Endothelial cell (in vitro differentiated cells): ENCODE measurements around the gene SPATS2. TPM values are rescaled to one million over a fixed set of nuclear protein-coding genes. Genes with fewer than 3 reads are reported as not detected.
"Not testable (repeated sequence)": the region's sequence is repeated elsewhere in the genome, so short reads cannot be mapped to it uniquely, and the experiment has no call there.

ENCODE experiments used
- DNase-seq: peaks from one replicate; pipeline ENCODE4 v3.0.0; 2021; ENCODE audit warnings: low spot score
- H3K27ac Mint-ChIP-seq: one replicate; pipeline ENCODE4 v1.8.0; 2021; ENCODE audit warnings: mixed read lengths, inconsistent platforms; ENCODE audit not compliant: unreplicated experiment
- H3K27me3 Mint-ChIP-seq: one replicate; pipeline ENCODE4 v1.8.0; 2021; ENCODE audit warnings: mild to moderate bottlenecking, moderate library complexity, mixed read lengths, inconsistent platforms; ENCODE audit not compliant: unreplicated experiment
- H3K36me3 Mint-ChIP-seq: one replicate; pipeline ENCODE4 v1.8.0; 2021; ENCODE audit warnings: mild to moderate bottlenecking, low read depth, mixed read lengths, inconsistent platforms; ENCODE audit not compliant: unreplicated experiment
- H3K4me1 Mint-ChIP-seq: one replicate; pipeline ENCODE4 v1.8.0; 2021; ENCODE audit warnings: mild to moderate bottlenecking, mixed read lengths, inconsistent platforms; ENCODE audit not compliant: unreplicated experiment
- H3K4me3 Mint-ChIP-seq: one replicate; pipeline ENCODE4 v1.8.0; 2021; ENCODE audit warnings: mild to moderate bottlenecking, mixed read lengths, inconsistent platforms; ENCODE audit not compliant: unreplicated experiment
- H3K9me3 Mint-ChIP-seq: one replicate; pipeline ENCODE4 v1.8.0; 2021; ENCODE audit warnings: mixed read lengths, inconsistent platforms; ENCODE audit not compliant: unreplicated experiment
- CTCF ChIP-seq: fragments of 200-600 bp; sonication (generic); IDR thresholded peaks from one replicate; pipeline ENCODE4 v1.5.0; 2021; ENCODE audit warnings: antibody characterized with exemption; ENCODE audit not compliant: unreplicated experiment
- total RNA-seq: library from RNA; stranded (reverse); fragmentation: NEBNext Ultra II Directional; extraction: Animal tissue kit (Norgen Biotek cat#: 25700); gene quantifications from one replicate; pipeline ENCODE4 v1.2.1, GENCODE V29; 2021; ENCODE audit not compliant: unreplicated experiment

Gene SPATS2
- total RNA-seq, 1 donor from 2014 or later, result 37.3 TPM

- H3K27me3 Mint-ChIP-seq, result no peaks in the 10 kb centered on the region
- TF ChIP-seq CTCF, result no peak
- H3K4me1 Mint-ChIP-seq, result peaks cover 9% of the 10 kb centered on the region
- H3K4me3 Mint-ChIP-seq, result no peak overlapping the region
- peak overlapping the region; percentile 26 for H3K27ac Mint-ChIP-seq
- no peak for DNase-seq
- H3K36me3 Mint-ChIP-seq, result peaks cover 5% of the 10 kb centered on the region
- H3K9me3 Mint-ChIP-seq, result no peaks in the 10 kb centered on the region
Measured at GRCh38 chr12:49428793-49429192, 61.5 kb downstream of the SPATS2 start.

- peaks cover 9% of the 10 kb centered on the region for H3K4me1 Mint-ChIP-seq
Measured at GRCh38 chr12:49432616-49433015, 65.4 kb downstream of the SPATS2 start.

GRCh38 chr12:49436799-49437198 lies 69.5 kb downstream of the SPATS2 start:
- H3K27ac Mint-ChIP-seq, H3K4me1 Mint-ChIP-seq, H3K4me3 Mint-ChIP-seq, DNase-seq, H3K9me3 Mint-ChIP-seq, H3K27me3 Mint-ChIP-seq: not testable (repeated sequence)
- H3K36me3 Mint-ChIP-seq, result peaks cover 17% of the 10 kb centered on the region

More at GRCh38 chr12:49432616-49433015, 65.4 kb downstream of the SPATS2 start:
- Mint-ChIP-seq H3K27me3 (no peaks in the 10 kb centered on the region), H3K4me3 (no peak overlapping the region), H3K9me3 (no peaks in the 10 kb centered on the region), H3K27ac (no peak overlapping the region), H3K36me3 (peaks cover 14% of the 10 kb centered on the region)
- no peak for DNase-seq
- no peak for TF ChIP-seq CTCF

GRCh38 chr12:49439042-49439441 lies 71.8 kb downstream of the SPATS2 start:
- DNase-seq, result no peak
- Mint-ChIP-seq H3K36me3 (peaks cover 9% of the 10 kb centered on the region), H3K27ac (no peak overlapping the region), H3K27me3 (no peaks in the 10 kb centered on the region), H3K9me3 (no peaks in the 10 kb centered on the region), H3K4me1 (no peaks in the 10 kb centered on the region), H3K4me3 (no peak overlapping the region)
- no peak for TF ChIP-seq CTCF

- no peak for TF ChIP-seq CTCF
- H3K27me3 Mint-ChIP-seq, result no peaks in the 10 kb centered on the region
- H3K27ac Mint-ChIP-seq, result no peak overlapping the region
- no peaks in the 10 kb centered on the region for H3K4me1 Mint-ChIP-seq
- peaks cover 3% of the 10 kb centered on the region for H3K36me3 Mint-ChIP-seq
- no peaks in the 10 kb centered on the region for H3K9me3 Mint-ChIP-seq
- DNase-seq, result no peak
- H3K4me3 Mint-ChIP-seq, result no peak overlapping the region
Measured at GRCh38 chr12:49440035-49440434, 72.8 kb downstream of the SPATS2 start.

GRCh38 chr12:49442915-49443314 lies 75.7 kb downstream of the SPATS2 start:
- Mint-ChIP-seq H3K27me3 (no peaks in the 10 kb centered on the region), H3K36me3 (peaks cover 5% of the 10 kb centered on the region), H3K9me3 (no peaks in the 10 kb centered on the region), H3K27ac (no peak overlapping the region), H3K4me3 (no peak overlapping the region), H3K4me1 (no peaks in the 10 kb centered on the region)
- no peak for TF ChIP-seq CTCF
- no peak for DNase-seq
